GM21528 (cell line): Measurements from ENCODE around the gene HIVEP2.

Source experiments
- ATAC-seq: cut with Tn5 transposase; IDR thresholded peaks from one replicate; pipeline ENCODE4 v1.9.1; 2021; ENCODE audit warnings: mild to moderate bottlenecking, moderate library complexity; ENCODE audit not compliant: unreplicated experiment, low FRiP score

The HIVEP2 gene

DNA sequence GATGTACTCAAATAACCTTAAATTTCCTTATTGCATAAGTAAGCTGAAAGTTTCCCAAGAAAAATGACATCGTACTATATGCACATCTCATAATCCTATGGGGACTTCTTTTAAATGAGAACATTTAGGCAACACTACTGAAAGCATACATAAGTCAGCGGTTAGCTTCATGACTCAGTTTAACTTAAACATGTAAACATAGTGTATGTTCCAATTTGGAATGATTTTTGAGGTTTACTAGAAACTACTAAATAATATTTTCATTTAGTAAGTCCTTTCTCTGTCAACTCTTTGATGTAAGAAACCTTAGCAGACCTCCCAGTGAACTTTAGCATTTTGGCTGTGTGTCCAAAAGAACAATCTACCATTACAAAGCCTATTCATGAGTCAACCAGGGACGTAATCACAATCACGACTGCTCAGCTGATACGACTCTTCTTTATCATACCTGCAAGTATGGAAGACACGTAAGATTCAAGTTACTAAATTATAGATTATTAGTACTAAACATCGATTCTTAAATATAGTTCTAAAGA lies 19.3 kb downstream of the HIVEP2 start:
- no peak for ATAC-seq

DNA sequence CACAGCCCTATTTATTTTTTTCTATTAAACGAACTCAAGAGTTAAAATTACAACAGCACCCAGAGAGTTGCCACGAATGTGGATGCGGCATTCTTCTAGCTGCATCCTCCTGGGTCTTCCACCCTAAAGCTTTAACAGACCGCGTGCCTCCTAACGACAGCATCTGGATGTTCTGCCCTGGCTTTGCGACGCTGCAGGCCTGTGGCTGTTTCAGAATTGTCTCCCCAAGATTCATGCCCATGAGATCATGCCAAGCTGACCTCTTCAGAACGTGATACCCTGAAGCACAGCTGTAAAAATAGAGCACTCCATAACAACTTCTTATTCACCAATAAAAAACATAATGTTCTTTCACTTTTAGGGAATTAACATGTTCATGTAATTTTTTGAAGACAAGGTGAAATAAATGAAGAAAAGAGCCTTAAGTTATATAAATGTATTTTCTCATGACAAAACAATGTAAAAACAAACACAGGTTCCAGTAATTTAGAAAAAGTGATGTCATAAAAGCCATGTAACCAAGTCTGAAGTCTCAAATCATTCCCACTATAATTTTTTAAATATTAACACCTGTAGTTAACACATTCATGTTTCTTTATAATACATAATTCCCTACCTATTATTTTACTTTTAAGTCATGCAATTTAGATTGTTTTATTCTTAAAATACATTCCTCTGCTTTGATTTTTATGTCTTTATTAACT lies 26.5 kb downstream of the HIVEP2 start:
- ATAC-seq: no peak

GRCh38 chr6:142916881-142917280 lies 28.1 kb downstream of the HIVEP2 start:
- ATAC-seq: no peak

GRCh38 chr6:142914937-142915697 lies 29.9 kb downstream of the HIVEP2 start:
- no peak for ATAC-seq

GRCh38 chr6:142914369-142914768 lies 30.6 kb downstream of the HIVEP2 start:
- no peak for ATAC-seq

- ATAC-seq: peak; percentile 96
Observed at GRCh38 chr6:142913511-142914047, 31.4 kb downstream of the HIVEP2 start.

DNA sequence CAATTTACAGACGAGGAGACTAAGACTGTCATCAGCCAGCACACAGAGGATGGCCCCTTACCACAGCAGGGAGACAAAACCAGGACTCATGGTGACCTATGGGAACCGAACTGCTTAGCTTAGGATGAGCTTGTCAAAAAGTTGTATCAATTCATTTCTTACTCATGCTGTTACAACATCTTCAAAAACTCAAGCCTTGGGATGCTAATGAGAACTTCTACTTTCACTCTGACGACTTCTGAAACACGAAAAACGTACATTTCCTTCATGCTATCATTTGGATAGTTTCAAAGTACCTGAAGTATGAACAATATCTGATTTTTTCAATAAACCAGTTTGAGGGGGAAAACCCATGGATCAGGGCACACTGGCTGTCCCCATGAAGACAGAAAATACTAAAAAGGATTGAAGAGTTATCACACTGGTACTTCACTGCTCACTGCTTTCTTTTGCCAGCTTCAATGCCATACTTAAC lies 31.9 kb downstream of the HIVEP2 start:
- ATAC-seq: peak; percentile 78

DNA sequence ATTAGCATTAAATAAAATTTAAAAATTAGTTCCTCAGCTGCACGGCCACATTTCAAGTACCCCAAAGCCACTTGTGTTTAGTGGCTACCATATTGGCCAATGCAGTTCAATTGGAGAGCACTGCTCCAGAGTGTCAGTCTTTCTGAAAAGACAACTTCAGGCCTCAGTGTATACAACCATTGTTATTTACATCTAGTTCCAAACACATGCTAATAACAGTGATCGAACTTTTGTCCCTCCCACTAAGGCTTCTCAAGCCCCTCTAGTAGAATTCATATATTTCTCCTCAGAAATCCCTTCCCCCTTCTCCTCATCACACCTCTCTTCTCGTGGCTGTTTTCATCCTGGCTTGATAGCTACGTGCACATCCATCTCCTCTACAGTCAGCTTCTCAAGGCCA lies 32.9 kb downstream of the HIVEP2 start:
- ATAC-seq: no peak

DNA sequence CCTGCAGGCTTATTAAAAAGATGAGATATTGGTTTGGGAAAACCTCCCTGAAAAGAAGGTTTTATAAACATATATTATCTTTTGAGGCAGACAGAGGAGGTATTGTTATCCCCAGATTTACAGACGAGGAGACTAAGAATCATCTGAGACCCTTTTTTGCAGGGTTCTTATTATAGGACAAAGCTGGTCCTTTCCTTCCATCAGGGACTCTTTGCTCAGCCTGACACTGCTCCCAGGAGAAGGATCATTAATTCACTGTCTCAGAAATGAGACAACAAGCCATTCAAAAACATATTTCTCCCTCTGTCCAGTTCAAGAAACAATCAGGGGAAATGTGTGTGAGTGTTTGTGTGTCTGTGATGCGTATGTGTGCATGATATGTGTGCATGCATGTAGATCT lies 33.5 kb downstream of the HIVEP2 start:
- no peak for ATAC-seq

DNA sequence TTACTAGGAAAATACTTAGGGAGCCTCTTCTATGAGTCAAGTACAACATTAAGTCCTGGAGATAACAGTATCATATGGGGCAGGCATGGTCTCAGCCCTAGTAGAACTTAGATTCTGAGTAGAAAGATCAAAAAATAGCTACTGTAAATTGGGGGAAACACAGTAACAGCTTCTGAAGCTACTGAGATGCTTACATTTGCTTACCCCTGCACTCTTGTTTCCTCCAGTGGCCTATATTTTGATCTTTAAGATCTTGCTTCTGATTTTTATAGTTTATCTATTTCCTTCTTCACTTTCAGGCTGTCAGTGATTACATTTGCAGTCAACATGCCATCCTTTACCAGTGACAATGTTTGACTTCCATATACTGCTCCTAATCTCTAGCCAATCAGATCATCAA lies 35.3 kb downstream of the HIVEP2 start:
- ATAC-seq: no peak

DNA sequence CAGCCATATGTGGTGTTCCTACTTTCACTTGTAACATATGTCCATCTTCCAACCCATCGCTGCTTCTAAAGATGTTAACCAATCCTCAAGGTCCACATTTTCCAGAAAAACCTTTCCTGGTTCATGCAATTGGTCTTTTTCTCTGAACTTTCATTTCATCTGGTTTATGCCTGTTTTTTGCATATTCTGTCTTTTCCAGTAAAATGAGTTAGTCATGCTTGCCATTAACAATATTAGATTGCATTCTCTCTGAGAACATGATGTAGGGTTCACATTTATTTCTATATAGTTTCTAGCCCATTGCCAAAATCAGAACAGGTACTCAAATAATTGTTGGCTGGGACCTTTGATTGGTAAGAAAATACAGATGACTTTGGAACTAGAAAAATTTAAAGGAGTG lies 36.7 kb downstream of the HIVEP2 start:
- ATAC-seq: no peak

- ATAC-seq: peak; percentile 10
Observed at GRCh38 chr6:142907544-142907943, 37.4 kb downstream of the HIVEP2 start.

- ATAC-seq: peak; percentile 82
Observed at GRCh38 chr6:142906945-142907470, 38.0 kb downstream of the HIVEP2 start.

- no peak for ATAC-seq
Observed at GRCh38 chr6:142903812-142904211, 41.2 kb downstream of the HIVEP2 start.

GRCh38 chr6:142902636-142903053 lies 42.3 kb downstream of the HIVEP2 start:
- peak; percentile 63 for ATAC-seq

DNA sequence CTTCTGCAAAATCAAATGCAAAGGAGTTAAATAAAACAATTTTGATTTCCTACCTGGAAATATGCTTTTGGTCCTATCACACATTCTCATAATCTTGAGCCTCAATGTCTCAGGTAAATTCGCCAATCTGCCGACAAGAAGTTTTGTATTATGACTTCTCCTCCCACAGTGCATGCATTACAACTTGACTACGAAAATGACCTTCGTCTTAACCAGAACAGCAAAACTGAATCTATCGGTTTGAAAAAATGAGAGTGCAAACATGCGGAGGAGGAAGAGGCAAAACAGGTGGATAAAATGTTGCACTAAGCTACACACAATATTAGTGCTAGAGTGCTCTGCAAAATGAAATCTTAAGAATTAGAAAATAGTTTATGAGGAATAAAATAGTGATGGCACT lies 43.4 kb downstream of the HIVEP2 start:
- no peak for ATAC-seq

DNA sequence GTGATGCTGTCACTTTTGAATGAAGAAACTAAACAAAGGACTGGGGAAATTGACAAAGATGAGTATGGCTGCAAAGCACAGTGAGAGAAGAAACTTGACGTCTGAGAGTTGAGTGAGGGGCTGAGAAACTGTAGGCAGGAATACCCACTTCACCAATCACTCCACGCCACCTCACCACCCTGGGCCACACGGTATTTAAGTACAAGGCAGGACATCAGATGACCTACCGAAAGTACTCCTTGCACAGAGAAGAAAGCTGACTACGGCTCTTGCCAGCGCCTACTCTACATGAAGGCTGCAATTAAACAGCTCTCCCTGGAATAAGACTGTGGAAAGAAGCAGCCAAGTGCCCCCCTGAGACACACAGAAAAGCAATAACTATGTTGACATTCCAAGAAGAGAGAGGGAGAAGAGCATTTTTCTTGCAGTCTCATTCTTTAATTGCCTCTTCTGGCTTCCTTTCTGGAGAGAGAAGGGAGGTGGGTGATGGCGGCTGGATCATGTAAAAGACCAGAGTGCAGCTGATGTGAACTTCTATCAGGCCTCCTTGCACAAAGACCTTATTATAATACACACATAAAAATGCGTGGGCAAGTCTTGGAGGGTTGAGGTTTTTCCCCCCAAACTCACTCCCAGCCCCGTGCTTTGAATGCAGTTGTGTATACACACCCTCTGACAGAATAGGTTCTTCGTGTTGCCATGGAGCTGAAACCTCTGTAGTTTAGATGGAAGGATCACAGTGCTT lies 44.6 kb downstream of the HIVEP2 start:
- ATAC-seq: no peak

DNA sequence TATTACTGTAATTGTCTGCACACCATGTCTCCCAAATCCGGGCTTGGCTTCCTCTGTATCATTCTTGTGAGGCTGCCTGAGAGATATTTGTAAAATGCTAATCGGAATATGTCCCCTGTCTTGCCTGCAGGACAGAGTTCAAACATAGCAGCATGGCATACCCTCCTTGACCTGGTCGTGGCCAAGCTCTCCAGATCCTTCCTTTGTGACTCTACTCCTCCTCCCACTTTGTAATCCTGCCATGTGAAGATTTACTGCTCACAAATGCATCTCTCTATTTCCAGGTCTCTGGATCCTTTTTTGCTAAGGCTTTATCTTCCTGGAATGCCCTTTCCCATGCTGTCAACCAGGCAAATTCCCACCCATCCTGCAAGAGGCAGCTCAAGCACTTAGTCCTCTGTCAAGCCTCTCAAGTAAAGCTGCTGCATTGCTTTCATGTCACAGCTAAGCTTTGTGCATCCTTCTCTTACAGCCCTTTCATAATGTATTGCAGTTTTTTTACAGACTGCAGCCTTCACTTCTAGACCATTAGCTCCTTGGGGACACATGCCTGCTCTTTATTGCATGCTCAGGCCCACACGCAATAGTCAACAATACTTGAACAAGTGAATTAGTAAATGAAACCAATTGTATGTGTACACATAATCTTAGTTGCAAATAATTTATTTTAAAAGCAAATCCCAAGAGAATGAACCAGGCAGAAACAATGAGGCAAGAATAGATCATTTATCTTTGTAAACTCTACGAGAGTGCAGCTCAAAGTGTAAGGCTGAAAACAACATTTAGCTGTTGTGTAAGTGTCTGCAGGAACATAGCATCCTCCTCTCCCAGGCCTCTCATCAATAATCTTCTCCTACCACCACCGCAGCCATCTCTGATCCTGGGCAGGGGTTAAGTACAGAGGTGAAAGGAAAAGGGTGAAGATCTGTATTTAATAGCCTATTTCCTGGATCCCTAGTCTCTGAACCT lies 45.8 kb downstream of the HIVEP2 start:
- no peak for ATAC-seq

DNA sequence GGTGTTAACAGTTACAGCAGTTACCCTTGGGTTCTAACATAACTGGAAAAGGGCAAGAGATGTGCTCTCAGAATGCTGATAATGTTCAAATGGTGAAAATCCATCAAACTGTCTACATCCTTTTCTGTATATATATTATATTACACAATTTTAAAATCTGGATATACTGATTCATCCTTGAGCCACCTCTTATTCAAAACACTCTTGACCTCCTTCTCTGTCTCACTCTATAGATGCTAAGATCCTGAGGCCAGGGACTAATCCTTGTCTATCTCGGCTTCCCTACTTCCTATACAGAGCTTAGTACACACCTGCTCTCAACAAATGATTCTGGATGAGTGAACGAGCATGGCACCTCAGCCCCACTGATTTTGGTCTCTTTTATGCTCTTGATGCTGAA lies 47.3 kb downstream of the HIVEP2 start:
- no peak for ATAC-seq
